Keratinocyte (primary cell): ENCODE measurements around the gene NF2. TPM values are rescaled to one million over a fixed set of nuclear protein-coding genes. Genes with fewer than 3 reads are reported as not detected.

Experiments used
- DNase-seq: peaks from one replicate; pipeline ENCODE4 v3.0.0-alpha.2; 2011; ENCODE audit warnings: low read depth, missing footprints, low spot score
- FAIRE-seq: peaks from 2 replicates; lab custom pipeline; 2011; peaks lifted over from hg19 to GRCh38; lab: Jason Lieb, UNC
- H2AFZ ChIP-seq: 2 replicates; pipeline ENCODE4 v1.6.0; 2012; ENCODE audit warnings: low read length, control low read depth, inconsistent platforms; ENCODE audit not compliant: control insufficient read depth
- H3K27ac ChIP-seq: 2 replicates; pipeline ENCODE4 v1.5.1; 2011; ENCODE audit warnings: low read length; ENCODE audit not compliant: control insufficient read depth, insufficient read depth
- H3K27me3 ChIP-seq: 3 replicates; pipeline ENCODE4 v1.6.0; 2011; ENCODE audit warnings: low read length; ENCODE audit not compliant: control insufficient read depth, insufficient read depth; ENCODE audit errors: extremely low read depth
- H3K36me3 ChIP-seq, 2 experiments: 2 replicates in 1 of 2; 3 replicates in 1 of 2; pipeline ENCODE4 v1.5.1; 2011; ENCODE audit warnings: low read length in 2 of 2, mild to moderate bottlenecking in 1 of 2; ENCODE audit not compliant: control insufficient read depth in 2 of 2, insufficient read depth in 2 of 2; ENCODE audit errors: extremely low read depth in 1 of 2
- H3K4me1 ChIP-seq: 3 replicates; pipeline ENCODE4 v1.5.1; 2011; ENCODE audit warnings: low read length; ENCODE audit not compliant: control insufficient read depth, insufficient read depth; ENCODE audit errors: extremely low read depth
- H3K4me2 ChIP-seq: 3 replicates; pipeline ENCODE4 v1.6.0; 2011; ENCODE audit warnings: low read depth, low read length; ENCODE audit not compliant: control insufficient read depth, insufficient read depth; ENCODE audit errors: extremely low read depth
- H3K4me3 ChIP-seq, 3 experiments: fragments of 200-600 bp in 1 of 3; sonication (generic) in 1 of 3; 2 replicates in 2 of 3; 3 replicates in 1 of 3; pipeline ENCODE4 v1.5.1; 2011 to 2016; ENCODE audit warnings: low read length in 3 of 3, mild to moderate bottlenecking in 3 of 3, control low read depth in 2 of 3, inconsistent platforms in 1 of 3, low read depth in 1 of 3, mixed read lengths in 1 of 3, mixed run types in 1 of 3, moderate library complexity in 1 of 3; ENCODE audit not compliant: control insufficient read depth in 2 of 3, insufficient read depth in 2 of 3; ENCODE audit errors: extremely low read depth in 1 of 3
- H3K79me2 ChIP-seq: 2 replicates; pipeline ENCODE4 v1.6.0; 2012; ENCODE audit warnings: low read length; ENCODE audit not compliant: control insufficient read depth, insufficient read depth
- H3K9ac ChIP-seq: 3 replicates; pipeline ENCODE4 v1.6.0; 2011; ENCODE audit warnings: low read length; ENCODE audit not compliant: control insufficient read depth, insufficient read depth; ENCODE audit errors: extremely low read depth
- H3K9me1 ChIP-seq: 3 replicates; pipeline ENCODE4 v1.6.0; 2011; ENCODE audit warnings: low read length; ENCODE audit not compliant: control insufficient read depth, insufficient read depth; ENCODE audit errors: extremely low read depth
- H3K9me3 ChIP-seq: 2 replicates; pipeline ENCODE4 v1.5.1; 2012; ENCODE audit warnings: low read depth, low read length; ENCODE audit not compliant: control insufficient read depth
- H4K20me1 ChIP-seq: 3 replicates; pipeline ENCODE4 v1.6.0; 2011; ENCODE audit warnings: low read length; ENCODE audit not compliant: control insufficient read depth, insufficient read depth; ENCODE audit errors: extremely low read depth
- CTCF ChIP-seq, 3 experiments: IDR thresholded peaks in 1 of 3; conservative IDR thresholded peaks in 1 of 3; optimal IDR thresholded peaks in 1 of 3; 2 replicates in 2 of 3; 3 replicates in 1 of 3; pipeline versions ENCODE3 to v1.5.1; 2011; ENCODE audit warnings: low read length in 3 of 3, mild to moderate bottlenecking in 3 of 3, moderate library complexity in 2 of 3, control low read depth in 1 of 3, inconsistent platforms in 1 of 3; ENCODE audit not compliant: insufficient read depth in 2 of 3; ENCODE audit errors: extremely low read depth in 1 of 3
- EZH2 ChIP-seq: IDR thresholded peaks from one replicate; pipeline ENCODE4 v1.6.1; 2012; ENCODE audit warnings: inconsistent platforms, mild to moderate bottlenecking, low read length, moderate library complexity
- dilution Hi-C: fragments of 300-500 bp; cut with MboI; formaldehyde crosslinking; loops from one replicate; pipeline ENCODE4 v1.7.0; 2020; ENCODE audit warnings: low sequenced_read_pairs; ENCODE audit not compliant: extremely low pct_ligation_motif_present
- polyA plus RNA-seq, 5 experiments: library from polyadenylated mRNA; depleted of rRNA in 3 of 5; stranded (reverse) in 3 of 5; stranded (forward) in 1 of 5; unstranded in 1 of 5; fragments of >200 nt; gene quantifications; 1 replicate in 1 of 5; 2 replicates in 3 of 5; 3 replicates in 1 of 5; pipeline versions ENCODE4 v1.2.1 to v1.2.3, GENCODE V29; 2011 to 2012; ENCODE audit warnings: missing spikeins in 2 of 5, low read depth in 1 of 5, low replicate concordance in 1 of 5

Gene NF2
- polyA plus RNA-seq, 1 donor (not counting 4 experiments of a cell fraction or from before 2014, with no cell fraction given), result 50.2 TPM

- no peak overlapping the region for H3K27ac ChIP-seq
- TF ChIP-seq EZH2 (no peak), CTCF (optimal IDR thresholded peaks at IDR 0.05 in 1 of 3, IDR thresholded peaks at IDR 0.05 in 1 of 3, conservative IDR thresholded peaks at IDR 0.05 in 1 of 3; ENCODE audit: extremely low read depth in 1 of 3, insufficient read depth in 2 of 3, low read length in 3 of 3) (no peak)
- H3K79me2 ChIP-seq, result no peaks in the 10 kb centered on the region
- DNase-seq, result no peak
- H4K20me1 ChIP-seq, result no peaks in the 10 kb centered on the region
- H3K4me3 ChIP-seq, result no peak overlapping the region
- FAIRE-seq, result no peak
- peaks cover 8% of the 10 kb centered on the region for H3K4me1 ChIP-seq
- no peak overlapping the region for H2AFZ ChIP-seq
- no peak overlapping the region for H3K9ac ChIP-seq
- no peaks in the 10 kb centered on the region for H3K9me3 ChIP-seq
- dilution Hi-C loops, result no loop called here
- no peaks in the 10 kb centered on the region for H3K9me1 ChIP-seq
- H3K4me2 ChIP-seq, result no peak overlapping the region
- H3K27me3 ChIP-seq, result peaks cover 51% of the 10 kb centered on the region
- no peaks in the 10 kb centered on the region for H3K36me3 ChIP-seq
Observed at GRCh38 chr22:29722587-29722986, 119.2 kb downstream of the NF2 start.

- dilution Hi-C loops, result no loop called here
- Histone ChIP-seq H2AFZ (no peak overlapping the region), H3K27ac (no peak overlapping the region), H3K4me3 (no peak overlapping the region), H3K9me3 (no peaks in the 10 kb centered on the region), H3K9me1 (no peaks in the 10 kb centered on the region), H3K27me3 (peaks cover 46% of the 10 kb centered on the region), H3K36me3 (no peaks in the 10 kb centered on the region), H3K9ac (no peak overlapping the region), H4K20me1 (no peaks in the 10 kb centered on the region), H3K4me1 (no peaks in the 10 kb centered on the region), H3K4me2 (no peak overlapping the region), H3K79me2 (no peaks in the 10 kb centered on the region)
- no peak for DNase-seq
- FAIRE-seq, result no peak
- TF ChIP-seq CTCF (optimal IDR thresholded peaks at IDR 0.05 in 1 of 3, IDR thresholded peaks at IDR 0.05 in 1 of 3, conservative IDR thresholded peaks at IDR 0.05 in 1 of 3; ENCODE audit: extremely low read depth in 1 of 3, insufficient read depth in 2 of 3, low read length in 3 of 3) (peak in 2 of 3 experiments; percentile 13 to 19), EZH2 (no peak)
Observed at GRCh38 chr22:29723766-29724165, 120.3 kb downstream of the NF2 start.
